Measurements from ENCODE around the gene CCDC8.
"Not testable (repeated sequence)": the region's sequence is repeated elsewhere in the genome, so short reads cannot be mapped to it uniquely, and the experiment has no call there.

Gene CCDC8

DNA sequence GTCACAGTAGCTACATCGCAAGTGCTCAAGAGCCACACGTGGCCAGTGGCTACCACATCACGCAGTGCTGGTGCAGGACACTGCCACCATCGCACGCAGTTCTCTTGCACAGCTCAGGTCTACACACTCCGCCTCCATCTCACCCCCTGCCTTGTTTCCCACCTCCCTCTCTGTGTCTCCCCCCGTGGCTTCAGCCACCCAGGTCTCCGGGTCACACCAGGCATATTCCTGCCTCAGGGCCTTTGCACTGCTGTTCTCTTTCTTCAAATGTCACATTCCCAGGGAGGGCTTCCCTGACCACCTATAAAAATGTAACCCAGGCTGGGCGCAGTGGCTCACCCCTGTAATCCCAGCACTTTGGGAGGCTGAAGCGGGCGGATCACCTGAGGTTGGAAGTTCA, 10.6 kb downstream of the CCDC8 start:
- no peak for DNase-seq

GRCh38 chr19:46397801-46398479, 15.4 kb downstream of the CCDC8 start:
- not testable (repeated sequence) for DNase-seq

GRCh38 chr19:46394402-46394797, 19.0 kb downstream of the CCDC8 start:
- DNase-seq, result peak in 1 of 5 experiments; percentile 18

DNA sequence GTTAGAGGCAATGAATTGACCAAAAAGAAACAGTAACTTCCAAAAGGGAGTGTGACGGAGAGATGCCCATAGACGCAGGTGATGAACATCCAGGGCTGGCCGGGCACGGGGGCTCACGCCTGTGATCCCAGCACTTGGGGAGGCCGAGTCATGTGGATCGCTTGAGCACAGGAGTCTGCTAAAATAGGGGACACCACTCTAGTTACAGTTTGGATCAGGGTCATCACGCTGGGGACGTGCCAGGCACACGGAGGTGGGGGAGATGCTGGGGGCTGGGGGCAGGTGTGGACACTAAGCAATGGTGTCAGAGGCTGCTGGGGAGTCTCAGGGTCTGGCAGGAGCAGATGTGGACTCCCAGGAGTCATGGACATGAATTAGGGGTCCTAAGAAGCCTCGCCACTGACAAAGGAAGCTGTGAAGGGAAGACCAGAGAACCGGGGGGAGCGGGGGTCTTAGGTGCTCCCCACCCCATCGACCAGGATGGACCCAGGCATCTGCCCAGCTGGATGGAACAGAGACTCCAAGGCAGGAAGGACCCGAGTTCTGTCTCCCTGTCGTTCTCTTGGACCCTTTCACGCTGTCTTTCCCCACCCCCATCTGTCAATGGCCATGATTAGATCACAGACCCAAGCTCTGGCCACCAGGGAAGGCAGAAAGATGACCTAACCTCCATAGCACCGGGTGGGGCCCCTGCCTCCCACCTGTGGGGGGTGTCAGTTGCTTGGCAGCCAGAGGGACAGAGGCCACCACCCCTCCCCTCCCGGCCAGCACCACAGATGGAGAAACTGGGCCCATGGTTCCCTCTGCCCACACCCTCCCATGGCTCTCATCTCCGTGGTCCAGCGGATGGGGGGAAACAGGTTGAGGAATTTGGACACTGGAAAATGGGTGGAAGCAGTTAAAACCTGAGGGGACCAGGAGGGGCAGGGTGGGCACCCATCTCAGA, 19.6 kb downstream of the CCDC8 start:
- DNase-seq, result no peak

DNA sequence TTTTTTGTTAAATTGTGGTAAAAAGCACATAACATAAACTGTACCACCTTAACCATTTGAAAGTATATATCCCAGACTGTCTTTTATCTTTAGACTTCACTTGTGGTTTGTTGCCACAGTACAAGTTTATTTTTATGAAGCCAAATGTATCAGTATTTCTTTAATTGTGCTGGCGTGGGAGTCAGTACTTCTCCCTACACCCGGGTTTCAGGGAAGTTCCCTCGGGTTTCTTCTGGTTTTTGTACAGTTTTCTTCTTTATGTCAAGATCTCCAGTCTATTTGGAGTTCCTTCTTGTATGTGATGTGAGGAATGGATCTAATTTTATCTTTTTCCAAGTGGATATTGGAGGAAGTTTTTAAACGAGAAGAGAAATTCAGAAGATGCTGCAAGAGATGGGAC, 20.5 kb downstream of the CCDC8 start:
- DNase-seq, result no peak

GRCh38 chr19:46392252-46392801, 21.0 kb downstream of the CCDC8 start:
- no peak for DNase-seq

DNA sequence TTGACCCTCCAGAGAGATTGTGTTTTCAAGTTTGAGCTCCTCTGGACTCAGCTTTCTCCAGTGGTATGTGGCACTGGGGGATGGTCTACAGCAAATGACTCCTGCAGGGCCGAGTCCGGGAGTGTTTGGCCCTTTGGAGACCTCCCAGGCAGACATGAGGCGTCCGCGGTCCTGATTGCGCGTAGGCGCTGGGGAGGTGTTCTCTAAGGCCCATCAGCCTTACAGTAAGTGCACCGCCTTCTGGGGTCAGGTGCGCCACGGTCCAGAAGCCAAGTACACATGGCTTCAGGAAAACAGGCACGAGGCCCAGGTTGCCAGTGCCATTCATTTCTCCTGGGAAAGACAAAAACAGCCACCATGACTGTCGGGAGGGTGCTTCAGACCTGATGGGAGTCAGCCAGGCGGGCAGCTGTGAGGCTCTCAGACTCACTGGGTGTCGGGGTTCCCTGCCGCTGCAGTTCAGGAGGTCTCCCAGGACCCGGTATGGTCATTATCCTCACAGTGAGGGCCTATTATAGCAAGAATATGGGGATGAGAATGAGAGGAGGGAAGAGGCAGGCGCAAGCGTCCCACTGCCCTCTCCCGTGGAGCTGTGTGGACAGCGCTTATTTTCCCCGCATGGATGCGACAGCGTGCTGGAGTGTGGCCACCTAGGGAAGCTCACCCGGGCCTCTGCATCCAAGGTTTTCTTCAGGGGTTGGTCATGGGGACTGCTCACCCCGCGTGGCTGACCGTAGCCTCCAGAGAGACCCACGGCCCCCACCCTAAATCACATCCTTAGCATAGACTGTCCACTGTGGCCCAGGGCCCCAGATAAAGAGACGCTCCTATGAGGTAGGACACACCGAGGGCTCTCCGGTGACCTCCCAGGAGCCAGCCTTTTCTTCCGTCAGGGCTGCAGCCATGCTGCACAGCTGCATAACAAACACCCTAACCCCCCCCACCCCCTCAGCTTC, 21.8 kb downstream of the CCDC8 start:
- DNase-seq, result no peak

DNA sequence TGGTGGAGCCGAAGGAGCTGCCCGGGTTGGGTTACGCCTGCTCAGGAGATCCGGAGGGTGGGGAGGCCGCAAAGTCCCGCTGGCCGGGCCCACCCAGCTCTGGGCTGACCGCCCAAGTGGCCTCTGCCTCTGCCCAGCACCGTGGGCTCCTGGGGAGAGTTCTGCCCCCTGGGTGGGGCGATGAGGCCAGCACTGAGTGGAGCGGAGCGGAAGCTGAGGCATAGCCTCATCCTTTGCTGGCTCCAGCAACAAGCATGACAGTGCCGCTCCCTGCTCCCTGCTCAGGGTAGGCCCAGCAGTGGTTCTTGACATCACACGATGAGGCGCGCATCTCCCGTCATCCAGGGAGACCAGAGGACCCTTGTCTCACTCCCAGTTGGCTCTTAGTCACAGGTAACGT, 22.5 kb downstream of the CCDC8 start:
- no peak for DNase-seq

DNA sequence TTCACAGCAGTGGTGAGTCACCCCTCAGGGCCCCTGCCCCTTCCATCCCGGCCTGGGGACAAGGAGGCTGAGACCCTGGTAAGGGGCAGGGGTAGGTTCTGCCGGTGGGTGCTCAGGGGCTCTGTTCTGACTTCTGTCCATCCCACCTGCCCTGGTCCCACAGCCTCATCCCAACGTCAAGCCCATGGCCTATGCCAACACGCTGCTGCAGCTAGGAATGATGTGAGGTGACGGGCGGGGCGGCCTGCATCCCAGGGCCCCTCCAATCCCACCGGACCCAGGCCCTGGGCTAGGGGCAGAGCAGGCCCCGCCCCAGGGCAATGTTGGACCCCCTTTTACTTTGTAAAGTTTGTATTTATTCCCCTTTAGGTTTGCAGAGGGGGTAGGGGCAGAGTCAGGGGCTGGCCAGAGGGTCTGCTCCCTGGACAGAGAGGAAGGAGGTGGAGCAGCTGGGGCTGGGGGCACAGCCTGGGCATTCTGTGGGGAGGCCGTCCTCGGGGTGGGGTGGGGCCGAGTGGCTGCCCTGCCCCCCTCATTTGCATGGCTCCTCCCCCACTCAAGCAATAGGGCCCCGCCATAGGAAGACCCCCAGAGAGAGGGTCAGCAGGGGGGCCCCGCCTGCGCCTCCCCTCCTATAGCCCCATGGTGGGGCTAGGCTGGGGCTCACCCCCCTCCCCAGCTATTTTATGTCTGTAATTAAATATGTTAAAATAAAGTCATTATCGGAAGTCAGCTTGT, 23.1 kb downstream of the CCDC8 start:
- DNase-seq, result no peak

- no peak for DNase-seq
Measured at GRCh38 chr19:46388311-46389095, 24.9 kb downstream of the CCDC8 start.

GRCh38 chr19:46387713-46388130, 25.6 kb downstream of the CCDC8 start:
- no peak for DNase-seq

DNA sequence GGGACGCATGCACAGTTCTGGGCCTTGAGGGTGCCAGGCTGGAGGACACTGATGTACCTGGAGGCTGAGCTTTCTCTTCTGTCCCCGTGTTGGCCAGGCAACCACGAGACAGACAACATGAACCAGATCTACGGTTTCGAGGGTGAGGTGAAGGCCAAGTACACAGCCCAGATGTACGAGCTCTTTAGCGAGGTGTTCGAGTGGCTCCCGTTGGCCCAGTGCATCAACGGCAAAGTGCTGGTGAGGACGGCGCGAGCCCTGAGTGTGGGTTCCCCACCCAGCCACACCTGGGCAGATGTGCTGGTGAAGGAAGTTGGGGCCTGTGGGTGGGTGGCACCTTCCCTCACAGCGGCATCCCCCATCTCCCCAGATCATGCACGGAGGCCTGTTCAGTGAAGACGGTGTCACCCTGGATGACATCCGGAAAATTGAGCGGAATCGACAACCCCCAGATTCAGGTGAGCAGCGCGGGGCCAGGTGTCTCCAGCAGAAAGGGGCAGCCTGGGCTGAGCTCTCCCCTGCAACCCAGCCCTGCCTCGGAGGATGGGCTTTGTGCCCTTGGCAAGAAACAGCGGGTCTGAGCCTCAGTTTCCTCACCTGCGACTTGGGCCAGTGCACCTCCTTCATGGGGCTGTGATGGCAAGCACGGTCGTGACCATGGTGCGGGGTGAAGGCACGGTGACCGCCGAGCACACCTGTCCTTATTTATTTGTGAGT, 26.2 kb downstream of the CCDC8 start:
- DNase-seq, result no peak

- DNase-seq, result no peak
Measured at GRCh38 chr19:46386151-46386550, 27.2 kb downstream of the CCDC8 start.

DNA sequence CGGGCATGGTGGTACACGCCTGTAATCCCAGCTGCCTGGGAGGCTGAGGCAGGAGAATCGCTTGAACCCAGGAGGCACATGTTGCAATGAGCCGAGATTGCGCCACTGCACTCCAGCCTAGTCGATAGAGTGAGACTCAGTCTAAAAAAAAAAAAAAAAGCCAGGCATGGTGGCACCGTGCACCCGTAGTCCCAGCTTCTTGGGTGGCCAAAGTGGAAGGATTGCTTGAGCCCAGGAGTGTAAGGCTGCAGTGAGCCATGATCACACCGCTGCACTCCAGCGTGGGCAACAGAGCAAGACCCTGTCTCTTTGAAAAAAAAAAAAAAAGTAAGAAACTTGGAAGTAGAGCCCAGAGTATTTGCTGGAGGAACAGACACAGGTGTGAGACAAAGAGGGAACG, 27.7 kb downstream of the CCDC8 start:
- no peak for DNase-seq

DNA sequence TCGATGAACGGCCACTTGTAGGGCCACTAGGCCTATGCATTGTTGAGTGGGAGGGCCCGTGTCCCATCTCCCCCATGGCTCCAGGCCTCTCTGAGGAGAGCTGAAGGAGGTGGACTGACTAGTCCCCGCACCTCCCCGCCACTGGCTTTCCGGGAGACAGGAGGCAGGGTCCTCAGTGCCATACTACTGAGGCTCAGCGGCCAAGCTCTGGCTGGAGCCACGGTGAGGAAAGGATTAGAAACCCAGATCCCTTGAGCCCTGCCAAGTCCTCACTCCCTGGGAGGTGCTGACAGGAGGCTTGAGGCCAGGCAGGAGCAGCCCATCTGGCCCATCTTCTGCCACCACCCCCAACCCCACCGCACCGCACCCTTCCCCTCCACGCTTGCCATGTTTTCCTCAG, 29.0 kb downstream of the CCDC8 start:
- no peak for DNase-seq

DNA sequence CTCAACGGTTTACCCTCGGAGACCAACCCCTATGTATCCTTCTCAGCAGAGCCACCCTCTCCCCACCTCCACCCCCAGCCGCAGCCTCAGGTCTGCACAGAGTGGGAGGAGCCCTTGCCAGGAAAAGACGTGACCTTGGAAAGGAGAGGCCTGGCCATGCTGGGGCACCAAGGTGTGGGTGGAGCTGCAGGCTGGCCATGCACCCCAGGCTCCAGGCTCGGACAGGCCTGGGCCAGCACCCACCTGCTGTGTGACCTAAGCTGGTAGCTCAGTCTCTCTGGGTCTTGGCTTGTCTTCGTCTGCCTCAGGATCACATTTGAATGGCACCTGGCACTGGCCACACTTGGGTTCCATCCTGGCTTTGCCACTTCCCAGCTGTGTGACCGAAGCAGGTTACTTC, 29.5 kb downstream of the CCDC8 start:
- DNase-seq, result no peak

- no peak for DNase-seq
Measured at GRCh38 chr19:46383171-46383815, 30.1 kb downstream of the CCDC8 start.

- no peak for DNase-seq
Measured at GRCh38 chr19:46381756-46382345, 31.5 kb downstream of the CCDC8 start.

DNA sequence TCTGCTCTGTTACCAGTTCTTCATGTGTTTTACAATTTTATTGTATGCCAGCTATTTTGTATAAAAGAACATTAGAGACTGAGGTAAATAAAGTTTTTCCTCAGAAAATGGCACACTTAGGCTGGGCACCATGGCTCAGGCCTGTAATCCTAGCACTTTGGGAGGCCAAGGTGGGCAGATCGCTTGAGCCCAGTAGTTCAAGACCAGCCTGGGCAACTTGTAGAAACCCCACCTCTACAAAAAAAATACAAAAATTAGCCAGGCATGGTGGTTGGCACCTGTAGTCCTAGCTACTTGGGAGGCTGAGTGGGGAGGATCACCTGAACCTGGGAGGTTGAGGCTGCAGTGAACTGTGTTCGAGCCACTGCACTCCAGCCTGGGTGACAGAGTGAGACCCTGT, 32.0 kb downstream of the CCDC8 start:
- DNase-seq, result no peak
